GM10847 (cell line): ENCODE results near the gene TTC8.

ENCODE experiments used
- POLR2A ChIP-seq: IDR thresholded peaks from 2 replicates; pipeline ENCODE4 v1.6.1; 2011; ENCODE audit not compliant: insufficient read length; ENCODE audit errors: extremely low read depth

Gene TTC8

GRCh38 chr14:88815980-88816379, 8.5 kb upstream of the TTC8 start:
- TF ChIP-seq POLR2A = no peak

DNA sequence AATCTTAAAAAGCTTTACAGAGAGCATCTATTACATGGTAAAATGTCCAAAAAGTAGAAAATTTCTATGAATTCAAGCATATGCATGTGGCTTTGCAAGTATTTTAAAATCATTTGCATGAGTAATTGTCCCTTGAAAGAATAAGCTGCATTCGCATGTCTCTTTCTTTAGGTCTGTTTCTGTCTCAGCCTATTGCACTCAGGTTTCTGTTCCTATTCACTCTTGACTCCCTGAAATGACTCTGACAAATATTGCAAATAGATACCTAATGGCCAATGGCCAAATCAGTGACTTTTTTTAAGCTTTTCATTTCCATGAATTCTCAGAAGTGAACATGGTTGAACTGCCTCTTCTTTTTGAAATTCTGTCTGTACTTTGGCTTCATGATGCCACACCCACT, 6.4 kb upstream of the TTC8 start:
- TF ChIP-seq POLR2A = no peak

- TF ChIP-seq POLR2A = no peak
Measured at GRCh38 chr14:88821378-88821777, 3.1 kb upstream of the TTC8 start.

DNA sequence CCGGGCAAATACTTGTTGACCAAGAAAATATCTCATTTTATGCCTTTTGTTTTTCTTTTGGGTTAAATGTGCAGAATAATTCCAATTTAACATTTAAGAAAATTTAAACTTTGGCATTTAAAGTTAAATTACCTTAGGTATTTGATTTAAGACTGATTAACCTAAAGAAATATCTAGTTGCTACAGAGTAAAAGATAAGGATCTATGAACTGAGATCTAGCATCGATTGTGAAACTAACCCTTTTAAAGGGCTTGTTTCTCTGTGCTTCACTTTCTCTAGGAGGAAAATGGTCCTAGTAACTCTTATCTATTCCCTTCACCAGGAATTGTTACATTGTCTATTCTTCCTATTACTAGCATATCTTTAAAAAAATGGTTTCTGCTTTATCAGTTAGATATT, 2.6 kb upstream of the TTC8 start:
- TF ChIP-seq POLR2A = no peak

DNA sequence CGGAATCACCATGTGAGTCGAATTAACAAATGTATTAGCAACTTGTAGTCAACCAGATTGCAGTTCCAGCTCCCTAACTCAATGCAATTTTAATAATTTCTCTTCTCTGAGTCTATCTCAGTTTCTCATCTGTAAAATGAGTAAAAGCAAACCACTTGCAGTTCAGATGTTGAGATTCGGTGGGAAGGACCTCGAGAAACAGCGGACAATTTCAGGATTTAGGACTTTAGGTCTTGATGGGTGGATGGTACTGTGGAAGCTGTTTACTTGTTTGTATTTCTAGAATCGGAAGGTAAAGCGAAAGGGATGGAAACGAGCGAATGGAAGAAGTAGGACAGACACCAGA, 510 bp upstream of the TTC8 start:
- no peak for TF ChIP-seq POLR2A

DNA sequence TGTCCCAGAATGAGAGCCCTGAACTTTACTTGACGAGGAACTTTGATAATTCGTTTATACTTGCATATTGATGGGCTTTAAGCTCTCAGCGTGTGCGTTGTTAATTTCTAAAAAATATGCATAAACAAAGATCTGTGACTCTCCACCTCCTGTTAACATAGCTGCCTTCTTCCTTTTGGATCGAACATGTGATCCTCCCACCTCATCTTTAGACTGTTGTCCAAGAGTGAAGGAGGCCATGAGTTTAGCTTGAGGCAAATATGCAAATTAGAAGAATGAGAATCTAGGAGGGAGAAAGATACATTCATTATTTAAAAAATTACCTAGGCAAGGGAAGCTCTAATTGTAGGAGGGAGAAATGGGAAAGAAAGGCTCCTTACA, 617 bp downstream of the TTC8 start:
- no peak for TF ChIP-seq POLR2A

DNA sequence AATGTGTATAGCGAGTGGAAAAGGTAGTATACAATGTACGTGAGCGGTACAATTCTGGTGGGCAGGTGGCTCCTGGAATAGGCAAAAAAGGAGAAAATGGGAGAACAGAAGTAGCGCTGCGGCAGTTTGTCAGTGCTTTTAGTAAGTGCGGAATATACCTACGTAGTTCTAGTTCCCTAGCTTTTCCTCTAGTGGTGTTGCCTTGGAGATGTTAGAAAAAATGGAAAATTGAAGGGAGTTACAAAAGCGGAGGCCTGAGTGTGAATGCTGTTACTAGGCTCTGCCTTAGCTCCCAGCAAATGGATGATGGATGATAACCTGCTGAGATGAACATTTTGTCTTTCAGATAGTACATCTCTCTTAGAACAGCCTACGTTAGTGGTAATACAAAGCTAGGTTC, 1.1 kb downstream of the TTC8 start:
- no peak for TF ChIP-seq POLR2A

- no peak for TF ChIP-seq POLR2A
Measured at GRCh38 chr14:88829188-88829587, 4.7 kb downstream of the TTC8 start.

- TF ChIP-seq POLR2A = no peak
Measured at GRCh38 chr14:88829685-88830302, 5.3 kb downstream of the TTC8 start.

DNA sequence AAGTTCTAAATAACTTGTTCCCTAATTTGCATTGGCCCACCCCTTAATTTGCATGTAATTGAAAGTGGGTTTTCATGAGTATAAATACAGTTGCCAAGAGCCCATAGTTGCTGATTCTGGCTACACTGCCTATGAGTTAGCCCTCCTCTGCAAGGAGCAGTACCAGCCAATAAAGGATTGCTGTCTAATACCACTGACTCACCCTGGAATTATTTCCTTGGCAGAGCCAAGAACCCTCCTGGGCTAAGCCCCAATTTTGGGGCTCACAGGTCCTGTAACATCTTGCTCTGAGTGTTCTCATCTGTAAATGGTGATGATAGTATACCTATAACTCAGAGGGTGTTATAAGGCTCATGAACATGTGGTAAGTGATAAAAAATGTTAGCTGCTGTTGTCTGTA, 6.8 kb downstream of the TTC8 start:
- no peak for TF ChIP-seq POLR2A

DNA sequence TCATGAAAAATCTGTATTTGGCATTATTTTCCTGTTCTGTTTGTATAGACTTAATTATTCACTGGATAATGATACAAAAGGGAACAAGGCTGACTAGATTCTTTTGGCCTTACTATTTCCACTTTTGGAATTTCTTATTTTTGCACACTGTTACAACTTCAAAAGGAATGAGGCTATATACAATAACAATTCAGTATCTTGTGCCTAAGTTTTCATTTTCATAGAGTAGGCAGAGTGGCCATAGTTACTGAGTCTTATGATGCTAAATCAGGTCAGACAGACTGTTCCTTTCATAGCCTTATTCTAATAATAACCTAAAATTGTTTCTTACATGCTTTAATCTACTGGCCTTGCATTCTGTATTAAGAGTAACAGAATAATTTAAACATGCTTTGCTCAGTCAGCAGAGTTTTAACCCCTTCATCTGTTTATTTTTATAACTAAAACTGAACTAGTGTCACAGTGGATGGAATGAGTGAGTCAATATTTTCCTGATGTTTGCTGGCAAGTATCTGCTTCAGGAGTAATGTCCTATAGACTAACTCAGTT, 10.5 kb downstream of the TTC8 start:
- no peak for TF ChIP-seq POLR2A

DNA sequence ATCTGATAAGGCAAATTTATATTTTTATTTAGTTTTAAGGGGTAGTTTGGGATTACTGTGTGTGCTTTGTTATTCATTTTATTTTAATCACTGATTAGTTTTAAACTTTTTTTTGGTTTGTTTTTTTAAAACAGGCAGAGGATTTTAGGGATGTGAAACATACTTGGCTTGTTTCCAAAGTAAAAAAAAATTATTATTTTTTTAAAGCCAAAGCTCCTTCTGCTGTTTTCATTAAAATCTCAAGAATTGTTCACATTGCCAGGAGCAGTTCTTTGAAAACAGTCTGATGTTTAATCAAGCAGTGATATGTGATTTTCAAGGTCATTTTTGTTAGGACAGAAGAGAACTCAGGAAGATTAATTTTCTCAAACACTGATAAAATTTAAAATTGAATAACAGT, 11.2 kb downstream of the TTC8 start:
- TF ChIP-seq POLR2A = no peak

- TF ChIP-seq POLR2A = no peak
Measured at GRCh38 chr14:88837495-88837894, 13.0 kb downstream of the TTC8 start.

- TF ChIP-seq POLR2A = no peak
Measured at GRCh38 chr14:88838015-88838414, 13.6 kb downstream of the TTC8 start.

GRCh38 chr14:88840926-88841325, 16.5 kb downstream of the TTC8 start:
- TF ChIP-seq POLR2A = no peak

DNA sequence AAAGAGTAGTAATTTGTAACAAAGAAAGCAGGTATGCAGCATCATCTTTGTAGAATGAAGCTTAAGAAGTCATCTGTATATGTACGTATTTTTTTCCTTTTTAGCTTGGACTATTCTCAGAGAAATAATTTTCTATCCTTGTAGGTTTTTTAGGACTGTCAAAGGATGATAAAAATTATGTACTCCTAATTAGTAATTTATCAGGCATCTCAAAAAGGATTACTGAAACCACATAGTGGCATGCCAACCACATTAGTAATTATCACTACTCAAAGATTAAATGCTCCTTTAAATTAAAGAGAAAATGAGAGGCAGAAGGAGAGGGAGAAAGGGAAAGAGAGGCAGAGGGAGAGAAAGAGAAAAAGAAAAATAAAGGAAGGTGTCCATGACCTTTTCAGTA, 17.3 kb downstream of the TTC8 start:
- TF ChIP-seq POLR2A = no peak

DNA sequence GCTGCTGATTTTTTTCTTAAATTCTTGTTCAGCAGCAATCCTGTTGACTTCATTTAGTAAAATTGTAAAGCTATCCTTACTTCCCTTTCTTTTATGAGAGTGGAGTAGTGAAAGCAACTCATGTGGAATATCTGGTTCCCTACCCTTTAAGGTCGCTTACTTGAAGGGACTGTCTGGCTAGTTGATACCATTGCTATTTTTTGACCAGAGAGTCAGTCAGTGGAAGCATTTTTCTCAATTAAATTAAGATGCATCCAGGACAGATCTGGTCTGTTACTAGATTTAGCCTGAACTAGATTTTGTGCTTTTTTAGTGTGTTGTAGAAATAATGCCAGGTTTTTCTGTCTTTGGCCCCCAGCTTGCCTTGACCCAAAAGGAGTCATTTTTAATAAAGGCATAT, 18.0 kb downstream of the TTC8 start:
- TF ChIP-seq POLR2A = no peak
